NCI-H1105 treated with DMSO at 0.1 percent for 48 hours (cell line): ENCODE data around the gene CLIC1.
"Not testable (repeated sequence)": the region's sequence is repeated elsewhere in the genome, so short reads cannot be mapped to it uniquely, and the experiment has no call there.

Experiments used
- DNase-seq: peaks from one replicate; lab custom pipeline; 2025; lab: John Stamatoyannopoulos, UW

CLIC1 gene

GRCh38 chr6:31722173-31722572 is 14.2 kb downstream of the CLIC1 start:
- no peak for DNase-seq

DNA sequence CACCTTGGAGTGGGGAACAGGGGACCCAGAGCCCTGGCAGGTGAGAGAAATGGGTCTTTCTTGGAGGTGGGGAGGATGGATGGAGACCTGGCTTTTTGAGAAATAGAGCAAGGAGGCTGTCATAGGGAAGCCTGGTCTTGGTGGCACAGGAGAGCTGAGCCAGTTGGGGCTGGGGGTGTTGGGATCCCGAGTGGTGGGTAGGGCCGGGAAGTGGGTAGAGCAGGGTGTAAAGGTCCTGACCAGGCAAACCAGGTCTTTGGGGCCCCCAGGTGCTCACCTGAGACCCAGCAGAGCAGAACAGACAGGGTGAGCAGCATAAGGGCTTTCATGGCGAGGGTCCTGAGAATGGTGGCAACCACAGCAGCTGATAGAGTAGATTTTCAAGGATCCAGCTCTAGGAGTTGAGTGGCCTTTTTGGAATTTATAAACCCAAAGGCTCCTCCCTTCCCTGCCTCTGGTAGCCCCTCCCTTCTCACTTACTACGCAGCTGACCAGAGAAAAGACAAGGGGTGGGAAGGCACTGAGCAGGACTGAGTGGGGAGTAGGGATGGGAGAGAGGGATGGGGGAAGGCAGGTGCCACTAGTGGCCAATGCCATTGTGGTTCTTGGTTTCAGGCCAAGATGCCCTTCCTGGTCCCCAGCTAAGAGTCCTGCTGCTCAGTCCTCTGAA is 14.8 kb downstream of the CLIC1 start, which contains the start of gene LY6G6C:
Gene LY6G6C, minus strand, starts transcription at position 396 of the 670 bp plus-strand sequence. Its CDS starts 67 bp downstream, at position 329.
- DNase-seq = no peak

GRCh38 chr6:31720196-31720770 is 16.0 kb downstream of the CLIC1 start:
- DNase-seq = no peak

GRCh38 chr6:31719001-31719400 is 17.3 kb downstream of the CLIC1 start:
- no peak for DNase-seq

DNA sequence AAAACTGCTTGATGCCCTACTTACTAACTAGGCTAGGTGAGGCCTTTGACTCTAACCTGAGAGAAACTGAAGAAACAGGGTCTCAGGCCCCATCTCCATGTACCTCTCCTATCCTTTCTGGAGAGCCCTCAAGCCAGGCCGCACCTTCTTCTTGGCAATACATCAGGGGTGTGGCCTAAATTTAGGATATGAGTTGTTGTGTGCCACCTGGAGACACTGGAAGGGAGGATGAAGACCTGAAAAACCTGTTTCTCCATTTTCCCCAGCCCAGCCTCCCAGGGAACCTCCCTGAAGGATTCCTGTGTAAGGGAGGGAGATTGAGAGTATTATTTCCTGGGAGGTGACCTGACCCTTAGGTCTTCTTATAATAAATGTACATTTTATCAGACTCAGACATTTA is 18.1 kb downstream of the CLIC1 start:
- DNase-seq = peak; percentile 23

DNA sequence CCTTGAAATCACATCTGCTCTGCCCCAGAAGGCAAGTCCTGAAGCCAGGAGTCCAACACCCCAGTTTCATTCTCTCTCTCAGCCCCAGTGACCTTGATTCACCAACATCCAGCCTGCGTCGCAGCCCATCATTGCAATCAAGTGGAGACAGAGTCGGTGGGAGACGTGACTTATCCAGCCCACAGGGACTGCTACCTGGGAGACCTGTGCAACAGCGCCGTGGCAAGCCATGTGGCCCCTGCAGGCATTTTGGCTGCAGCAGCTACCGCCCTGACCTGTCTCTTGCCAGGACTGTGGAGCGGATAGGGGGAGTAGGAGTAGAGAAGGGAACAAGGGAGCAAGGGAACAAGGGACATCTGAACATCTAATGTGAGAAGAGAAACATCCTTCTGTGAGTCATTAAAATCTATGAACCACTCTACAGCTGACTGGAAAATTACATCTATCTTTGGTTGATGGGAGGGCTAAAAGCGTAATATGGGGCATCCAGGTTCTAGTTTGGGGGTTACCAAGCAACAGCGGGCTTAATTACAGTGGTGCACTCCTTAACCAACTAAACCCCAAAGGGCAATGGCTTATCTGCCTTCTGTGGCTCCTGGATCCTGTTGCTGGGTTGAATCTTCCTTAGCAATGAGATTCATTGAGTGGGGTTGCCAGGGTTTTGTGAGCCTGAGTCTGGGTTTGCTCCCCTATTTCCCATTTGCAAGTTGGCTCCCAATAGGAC is 18.7 kb downstream of the CLIC1 start:
- no peak for DNase-seq

GRCh38 chr6:31715022-31715958 is 21.0 kb downstream of the CLIC1 start, which contains the start of gene LY6G6D:
Gene LY6G6D, plus strand, starts transcription at chr6:31715348. Its CDS starts 8 bp downstream, at chr6:31715356.
- DNase-seq = no peak

- no peak for DNase-seq
Measured at GRCh38 chr6:31713991-31714684, 22.2 kb downstream of the CLIC1 start.

- no peak for DNase-seq
Measured at GRCh38 chr6:31713465-31713864, 22.9 kb downstream of the CLIC1 start.

- DNase-seq = no peak
Measured at GRCh38 chr6:31712296-31712695, 24.0 kb downstream of the CLIC1 start.

GRCh38 chr6:31711233-31711632 is 25.1 kb downstream of the CLIC1 start:
- no peak for DNase-seq

GRCh38 chr6:31710523-31711219 is 25.7 kb downstream of the CLIC1 start:
- no peak for DNase-seq

DNA sequence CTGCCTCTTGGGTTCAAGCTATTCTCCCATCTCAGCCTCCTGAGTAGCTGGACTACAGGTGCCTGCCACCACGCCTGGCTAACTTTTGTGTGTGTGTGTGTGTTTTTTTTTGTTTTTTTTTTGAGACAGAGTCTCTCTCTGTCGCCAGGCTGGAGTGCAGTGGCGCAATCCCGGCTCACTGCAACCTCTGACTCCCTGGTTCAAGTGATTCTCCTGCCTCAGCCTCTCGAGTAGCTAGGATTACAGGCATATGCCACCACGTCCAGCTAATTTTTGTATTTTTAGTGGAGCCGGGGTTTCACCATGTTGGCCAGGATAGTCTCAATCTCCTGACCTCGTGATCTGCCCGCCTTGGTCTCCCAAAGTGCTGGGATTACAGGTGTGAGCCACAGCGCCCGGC is 27.2 kb downstream of the CLIC1 start:
- not testable (repeated sequence) for DNase-seq

DNA sequence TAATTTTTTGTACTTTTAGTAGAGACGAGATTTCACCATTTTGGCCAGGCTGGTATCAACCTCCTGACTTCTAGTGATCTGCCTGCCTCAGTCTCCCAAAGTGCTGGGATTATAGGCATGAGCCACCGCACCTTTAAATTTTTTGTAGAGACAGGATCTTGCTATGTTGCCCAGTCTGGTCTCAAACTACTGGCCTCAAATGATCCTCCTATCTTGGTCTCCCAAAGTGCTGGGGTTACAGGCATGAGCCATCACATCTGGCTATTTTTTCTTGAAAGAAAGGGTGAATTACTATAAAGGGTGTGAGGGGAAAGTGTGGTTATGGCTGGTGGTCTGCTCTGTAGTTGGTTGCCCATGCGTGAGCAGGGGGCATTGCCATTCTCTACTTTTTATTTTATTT is 28.1 kb downstream of the CLIC1 start:
- DNase-seq = no peak

DNA sequence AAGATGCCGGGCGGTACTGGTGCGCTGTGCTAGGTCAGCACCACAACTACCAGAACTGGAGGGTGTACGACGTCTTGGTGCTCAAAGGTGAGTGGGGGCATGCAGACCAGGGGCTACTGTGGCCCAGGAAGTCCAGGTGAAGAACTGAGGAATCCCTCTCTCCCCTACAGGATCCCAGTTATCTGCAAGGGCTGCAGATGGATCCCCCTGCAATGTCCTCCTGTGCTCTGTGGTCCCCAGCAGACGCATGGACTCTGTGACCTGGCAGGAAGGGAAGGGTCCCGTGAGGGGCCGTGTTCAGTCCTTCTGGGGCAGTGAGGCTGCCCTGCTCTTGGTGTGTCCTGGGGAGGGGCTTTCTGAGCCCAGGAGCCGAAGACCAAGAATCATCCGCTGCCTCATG is 28.6 kb downstream of the CLIC1 start:
- no peak for DNase-seq

GRCh38 chr6:31706599-31706998 is 29.7 kb downstream of the CLIC1 start, which contains the start of gene LY6G6F:
Gene LY6G6F, plus strand, starts transcription at chr6:31706866. Its CDS starts 41 bp downstream, at chr6:31706907.
- DNase-seq = no peak

- DNase-seq = no peak
Measured at GRCh38 chr6:31705931-31706330, 30.4 kb downstream of the CLIC1 start.

- DNase-seq = peak; percentile 96
Measured at GRCh38 chr6:31702819-31703716, 33.3 kb downstream of the CLIC1 start, which contains the start of gene ABHD16A. Gene ABHD16A, minus strand, starts transcription at chr6:31703324. Its CDS starts 43 bp downstream, at chr6:31703281.

DNA sequence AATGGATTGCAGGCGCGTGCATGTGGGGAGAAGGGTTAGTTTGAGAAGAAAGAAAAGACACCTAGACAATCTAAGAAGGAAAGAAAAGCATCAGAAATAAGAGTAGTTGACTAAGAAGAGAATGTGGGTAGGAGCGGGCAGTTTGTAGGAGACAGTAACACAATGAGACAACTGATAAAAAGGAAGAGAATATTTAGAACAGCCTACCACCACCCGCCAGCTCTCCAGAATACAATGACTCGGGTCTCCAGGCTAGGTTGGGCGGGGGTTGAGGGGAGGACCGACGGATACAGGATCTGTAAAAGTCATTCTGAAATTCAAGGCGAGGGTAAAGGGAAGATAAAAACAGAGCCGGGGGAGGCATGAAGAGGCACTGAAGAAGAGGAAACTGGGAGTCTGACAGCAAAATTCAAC is 33.9 kb downstream of the CLIC1 start:
- peak; percentile 39 for DNase-seq
